Stimulated activated CD8-positive, alpha-beta memory T cell treated with anti-CD3 and anti-CD28 coated beads, Interleukin-12 subunit alpha, Interleukin-12 subunit beta, amount 100 ng/mL, for 24 hours (primary cell): ENCODE measurements around the gene SURF6.
"Not testable (repeated sequence)": the region's sequence is repeated elsewhere in the genome, so short reads cannot be mapped to it uniquely, and the experiment has no call there.

Source experiments
- DNase-seq: peaks from one replicate; pipeline ENCODE4 v3.0.0-alpha.2; 2020; ENCODE audit errors: extremely low read depth

SURF6 gene

GRCh38 chr9:133335924-133336811, at the start of gene SURF6:
Gene SURF6, minus strand, starts transcription at chr9:133336188. Its CDS starts 56 bp downstream, at chr9:133336132.
- peak; percentile 89 for DNase-seq

GRCh38 chr9:133385452-133385851, 49.5 kb upstream of the SURF6 start:
- no peak for DNase-seq

GRCh38 chr9:133384736-133385321, 48.8 kb upstream of the SURF6 start:
- DNase-seq: no peak

- no peak for DNase-seq
Observed at GRCh38 chr9:133383438-133383837, 47.5 kb upstream of the SURF6 start.

GRCh38 chr9:133382507-133383141, 46.6 kb upstream of the SURF6 start:
- DNase-seq: no peak

- no peak for DNase-seq
Observed at GRCh38 chr9:133380734-133381133, 44.7 kb upstream of the SURF6 start.

- DNase-seq: no peak
Observed at GRCh38 chr9:133379153-133380086, 43.4 kb upstream of the SURF6 start.

GRCh38 chr9:133378408-133378962, 42.5 kb upstream of the SURF6 start:
- DNase-seq: no peak

GRCh38 chr9:133377721-133378216, 41.8 kb upstream of the SURF6 start:
- no peak for DNase-seq

- DNase-seq: not testable (repeated sequence)
Observed at GRCh38 chr9:133377280-133377679, 41.3 kb upstream of the SURF6 start.

- DNase-seq: peak; percentile 89
Observed at GRCh38 chr9:133375724-133376654, 40.0 kb upstream of the SURF6 start, which contains the start of the genes STKLD1 and SURF4. Gene STKLD1, plus strand, starts transcription at chr9:133376366. Its CDS starts 108 bp downstream, at chr9:133376474. Gene SURF4, minus strand, starts transcription at chr9:133376060. Its CDS starts 91 bp downstream, at chr9:133375969.

- DNase-seq: no peak
Observed at GRCh38 chr9:133375116-133375723, 39.2 kb upstream of the SURF6 start.

- no peak for DNase-seq
Observed at GRCh38 chr9:133374612-133375115, 38.7 kb upstream of the SURF6 start.

- DNase-seq: no peak
Observed at GRCh38 chr9:133372144-133372543, 36.2 kb upstream of the SURF6 start.

- DNase-seq: no peak
Observed at GRCh38 chr9:133371261-133371711, 35.3 kb upstream of the SURF6 start.

- no peak for DNase-seq
Observed at GRCh38 chr9:133370685-133371084, 34.7 kb upstream of the SURF6 start.

- DNase-seq: no peak
Observed at GRCh38 chr9:133369933-133370332, 33.9 kb upstream of the SURF6 start.

- DNase-seq: no peak
Observed at GRCh38 chr9:133369422-133369821, 33.4 kb upstream of the SURF6 start.
